HFF-Myc (cell line): ENCODE measurements around the gene CADM2.

Source experiments
- DNase-seq: peaks from one replicate; pipeline ENCODE4 v3.0.0-alpha.2; 2011; ENCODE audit warnings: low read depth; ENCODE audit errors: extremely low read depth
- H3K4me3 ChIP-seq: replicated peaks from 2 replicates; pipeline ENCODE4 v1.5.1; 2011; ENCODE audit warnings: low read depth, mild to moderate bottlenecking, control low read depth, low read length
- CTCF ChIP-seq: IDR thresholded peaks from 2 replicates; pipeline ENCODE4 v1.5.1; 2012; ENCODE audit warnings: mild to moderate bottlenecking, low read depth, low read length, control low read depth; ENCODE audit errors: missing control alignments

CADM2 gene

GRCh38 chr3:85737846-85738245 lies 779.1 kb downstream of the CADM2 start:
- no peak for DNase-seq
- H3K4me3 ChIP-seq, result no peak overlapping the region
- no peak for TF ChIP-seq CTCF

GRCh38 chr3:85740561-85740960 lies 781.8 kb downstream of the CADM2 start:
- no peak for DNase-seq
- H3K4me3 ChIP-seq, result no peak overlapping the region
- TF ChIP-seq CTCF, result no peak

- H3K4me3 ChIP-seq, result no peak overlapping the region
- no peak for DNase-seq
- no peak for TF ChIP-seq CTCF
These were observed 799.7 kb downstream of the CADM2 start for GRCh38 chr3:85758442-85758841.

- no peak for DNase-seq
- TF ChIP-seq CTCF, result no peak
- no peak overlapping the region for H3K4me3 ChIP-seq
These were observed 801.6 kb downstream of the CADM2 start for GRCh38 chr3:85760342-85760741.

- H3K4me3 ChIP-seq, result no peak overlapping the region
- DNase-seq, result no peak
- TF ChIP-seq CTCF, result no peak
These were observed 822.0 kb downstream of the CADM2 start for GRCh38 chr3:85780806-85781205.

- no peak for DNase-seq
- no peak for TF ChIP-seq CTCF
- H3K4me3 ChIP-seq, result no peak overlapping the region
These were observed 823.0 kb downstream of the CADM2 start for GRCh38 chr3:85781806-85782205.

- TF ChIP-seq CTCF, result no peak
- no peak overlapping the region for H3K4me3 ChIP-seq
- DNase-seq, result no peak
These were observed 824.5 kb downstream of the CADM2 start for GRCh38 chr3:85783291-85783690.
